GM18526 (cell line): ENCODE data around the gene TCN2.

Experiments
- POLR2A ChIP-seq: IDR thresholded peaks from 3 replicates; pipeline ENCODE4 v1.6.1; 2011; ENCODE audit not compliant: insufficient read length; ENCODE audit errors: extremely low read depth

TCN2 gene

GRCh38 chr22:30601464-30601863 lies 5.5 kb upstream of the TCN2 start:
- TF ChIP-seq POLR2A: no peak

- no peak for TF ChIP-seq POLR2A
Measured at GRCh38 chr22:30602049-30602448, 4.9 kb upstream of the TCN2 start.

- TF ChIP-seq POLR2A: no peak
Measured at GRCh38 chr22:30603801-30604200, 3.2 kb upstream of the TCN2 start.

GRCh38 chr22:30604723-30605122 lies 2.3 kb upstream of the TCN2 start:
- TF ChIP-seq POLR2A: no peak

GRCh38 chr22:30605449-30606110 lies 1.4 kb upstream of the TCN2 start:
- TF ChIP-seq POLR2A: no peak

GRCh38 chr22:30607300-30607930 lies 441 bp downstream of the TCN2 start:
- TF ChIP-seq POLR2A: no peak

GRCh38 chr22:30607939-30608338 lies 965 bp downstream of the TCN2 start:
- no peak for TF ChIP-seq POLR2A

GRCh38 chr22:30609260-30610185 lies 2.5 kb downstream of the TCN2 start:
- TF ChIP-seq POLR2A: no peak

- TF ChIP-seq POLR2A: no peak
Measured at GRCh38 chr22:30610299-30610698, 3.3 kb downstream of the TCN2 start.

- TF ChIP-seq POLR2A: no peak
Measured at GRCh38 chr22:30611197-30611596, 4.2 kb downstream of the TCN2 start.

- TF ChIP-seq POLR2A: no peak
Measured at GRCh38 chr22:30612789-30613188, 5.8 kb downstream of the TCN2 start.

GRCh38 chr22:30614268-30614667 lies 7.3 kb downstream of the TCN2 start:
- no peak for TF ChIP-seq POLR2A

GRCh38 chr22:30614879-30615278 lies 7.9 kb downstream of the TCN2 start:
- TF ChIP-seq POLR2A: no peak

- no peak for TF ChIP-seq POLR2A
Measured at GRCh38 chr22:30615543-30615954, 8.6 kb downstream of the TCN2 start.

- no peak for TF ChIP-seq POLR2A
Measured at GRCh38 chr22:30617819-30618218, 10.8 kb downstream of the TCN2 start.

GRCh38 chr22:30626413-30626812 lies 19.4 kb downstream of the TCN2 start:
- TF ChIP-seq POLR2A: no peak
